HepG2 (cell line): ENCODE measurements around the gene KIF3A. TPM values are rescaled to one million over a fixed set of nuclear protein-coding genes. Genes with fewer than 3 reads are reported as not detected.

Experiments used
- EEA1 ChIP-seq: sonication (generic); formaldehyde crosslinking; IDR thresholded peaks from 2 replicates; pipeline ENCODE4 v1.5.1; 2020; ENCODE audit warnings: mild to moderate bottlenecking, missing genetic modification reagents, borderline replicate concordance
- KLF15 ChIP-seq: sonication (generic); formaldehyde crosslinking; IDR thresholded peaks from 2 replicates; pipeline ENCODE4 v1.8.1; 2023; ENCODE audit warnings: borderline replicate concordance, mild to moderate bottlenecking, inconsistent platforms, missing genetic modification reagents, mixed read lengths
- PHF5A ChIP-seq: IDR thresholded peaks from one replicate; pipeline ENCODE4 v1.6.1; 2018; ENCODE audit warnings: low read depth, missing genetic modification reagents; ENCODE audit not compliant: unreplicated experiment
- RARG ChIP-seq: sonication (generic); formaldehyde crosslinking; IDR thresholded peaks from 2 replicates; pipeline ENCODE4 v1.4.0; 2020; ENCODE audit warnings: low read depth, mild to moderate bottlenecking, missing genetic modification reagents
- RFX5 ChIP-seq: IDR thresholded peaks from 2 replicates; pipeline ENCODE4 v1.6.1; 2011; ENCODE audit warnings: low read depth, low read length, improper control_type of control experiment
- SMAD1 ChIP-seq: sonication (generic); formaldehyde crosslinking; IDR thresholded peaks from 2 replicates; pipeline ENCODE4 v1.4.0; 2020; ENCODE audit warnings: missing genetic modification reagents, low read depth, mild to moderate bottlenecking, borderline replicate concordance
- ZBTB7A ChIP-seq: sonication (generic); formaldehyde crosslinking; IDR thresholded peaks from 2 replicates; pipeline ENCODE4 v1.8.0; 2022; ENCODE audit warnings: mild to moderate bottlenecking, missing genetic modification reagents
- ZNF251 ChIP-seq: sonication (generic); formaldehyde crosslinking; IDR thresholded peaks from 2 replicates; pipeline ENCODE4 v1.9.0; 2021; ENCODE audit warnings: mild to moderate bottlenecking, missing genetic modification reagents
- polyA plus RNA-seq, 8 experiments: library from polyadenylated mRNA; depleted of rRNA in 3 of 8; stranded (reverse) in 7 of 8; unstranded in 1 of 8; fragments of >200 nt; fragmentation: Illumina TruSeq in 4 of 8; extraction: Trizol in 4 of 8; gene quantifications; 2 replicates each; pipeline versions ENCODE4 v1.2.1 to v1.2.3, GENCODE V29; 2011 to 2016; ENCODE audit warnings: low read depth in 4 of 8, missing spikeins in 1 of 8, mixed read lengths in 1 of 8; ENCODE audit not compliant: insufficient read depth in 1 of 8
- total RNA-seq, 5 experiments: library from RNA; depleted of rRNA; stranded (reverse); fragments of >200 nt; fragmentation: Illumina TruSeq; extraction: Trizol; gene quantifications; 2 replicates each; pipeline ENCODE4 v1.2.3, GENCODE V29; 2016; ENCODE audit warnings: low read depth in 1 of 5
- TF ChIP-seq, protein P1 (sequence below): IDR thresholded peaks from 2 replicates; pipeline ENCODE4 v1.6.1; 2016; ENCODE audit warnings: low read depth, control low read depth
- TF ChIP-seq, protein P2 (sequence below): sonication (generic); formaldehyde crosslinking; IDR thresholded peaks from 2 replicates; pipeline ENCODE4 v1.8.0; 2022; ENCODE audit warnings: missing genetic modification reagents, mild to moderate bottlenecking, inconsistent platforms, borderline replicate concordance
- TF ChIP-seq, protein P3 (sequence below): IDR thresholded peaks from 2 replicates; pipeline ENCODE4 v1.6.1; 2016; ENCODE audit warnings: missing genetic modification reagents, missing compliant biosample characterization
- TF ChIP-seq, protein P4 (sequence below): sonication (generic); formaldehyde crosslinking; IDR thresholded peaks from 2 replicates; pipeline ENCODE4 v1.4.0; 2020; ENCODE audit warnings: missing genetic modification reagents, mild to moderate bottlenecking, borderline replicate concordance
- TF ChIP-seq, protein P5 (sequence below): sonication (generic); formaldehyde crosslinking; IDR thresholded peaks from 2 replicates; pipeline ENCODE4 v1.4.0; 2020; ENCODE audit warnings: missing genetic modification reagents, borderline replicate concordance
- TF ChIP-seq, protein P6 (sequence below): sonication (generic); formaldehyde crosslinking; IDR thresholded peaks from 2 replicates; pipeline ENCODE4 v1.4.0; 2020; ENCODE audit warnings: missing genetic modification reagents

KIF3A gene
- total and polyA plus RNA-seq, 2 of the 13 experiments (the other 11 are each of a cell fraction or from before 2014, with no cell fraction given), result 2.3 to 8.4 TPM

DNA sequence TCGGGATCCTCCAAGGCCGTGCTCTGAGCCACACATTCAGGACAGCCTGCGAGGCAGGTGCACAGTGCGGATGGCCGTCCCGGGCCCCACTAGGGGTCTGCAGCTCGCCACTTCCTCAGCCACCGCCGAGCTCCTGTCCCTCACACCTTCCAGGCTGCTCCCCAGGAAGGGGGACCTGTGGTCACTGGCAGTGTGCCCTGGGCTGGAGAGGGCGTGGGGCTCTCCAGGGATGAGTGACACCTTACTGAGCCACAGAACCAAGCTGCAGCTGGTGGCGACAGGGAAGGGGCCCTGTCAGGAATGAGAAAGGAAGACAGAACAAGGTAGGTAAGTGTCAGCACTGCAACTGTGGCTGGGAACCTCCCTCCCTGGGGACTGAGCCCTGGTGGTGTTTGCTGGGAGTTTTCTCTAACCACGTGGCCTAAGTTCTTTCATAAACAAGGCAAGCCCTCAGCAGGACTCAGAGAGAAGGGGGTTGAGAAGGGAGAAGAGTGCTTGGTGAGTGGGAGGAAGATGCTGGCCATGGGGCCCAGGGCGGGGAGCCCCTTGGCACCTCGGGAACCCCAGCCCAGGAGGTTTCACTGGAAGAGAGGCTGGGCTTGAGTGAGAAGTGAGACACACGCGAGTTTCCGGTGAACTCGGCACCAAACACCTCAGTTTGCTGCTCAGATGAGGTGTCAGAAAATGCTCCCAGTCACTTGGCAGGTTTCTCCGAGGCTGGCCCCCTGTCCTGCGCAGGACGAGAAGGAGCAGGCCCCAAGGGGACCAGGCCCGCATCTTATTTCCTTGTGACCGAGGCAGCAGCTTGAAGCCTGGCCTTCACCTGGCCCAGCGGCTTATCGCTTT is 74.2 kb downstream of the KIF3A start (continued):
- TF ChIP-seq SMAD1 (no peak), ZNF251 (CRISPR knock-in tag) (no peak), RFX5 (no peak), PHF5A (CRISPR knock-in tag) (no peak), EEA1 (no peak), RARG (CRISPR knock-in tag) (no peak), ZBTB7A (CRISPR knock-in tag) (no peak), KLF15 (CRISPR knock-in tag) (no peak)
- TF ChIP-seq, protein P1, sequence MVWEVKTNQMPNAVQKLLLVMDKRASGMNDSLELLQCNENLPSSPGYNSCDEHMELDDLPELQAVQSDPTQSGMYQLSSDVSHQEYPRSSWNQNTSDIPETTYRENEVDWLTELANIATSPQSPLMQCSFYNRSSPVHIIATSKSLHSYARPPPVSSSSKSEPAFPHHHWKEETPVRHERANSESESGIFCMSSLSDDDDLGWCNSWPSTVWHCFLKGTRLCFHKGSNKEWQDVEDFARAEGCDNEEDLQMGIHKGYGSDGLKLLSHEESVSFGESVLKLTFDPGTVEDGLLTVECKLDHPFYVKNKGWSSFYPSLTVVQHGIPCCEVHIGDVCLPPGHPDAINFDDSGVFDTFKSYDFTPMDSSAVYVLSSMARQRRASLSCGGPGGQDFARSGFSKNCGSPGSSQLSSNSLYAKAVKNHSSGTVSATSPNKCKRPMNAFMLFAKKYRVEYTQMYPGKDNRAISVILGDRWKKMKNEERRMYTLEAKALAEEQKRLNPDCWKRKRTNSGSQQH (CRISPR knock-in tag), result no peak
- TF ChIP-seq, protein P2, sequence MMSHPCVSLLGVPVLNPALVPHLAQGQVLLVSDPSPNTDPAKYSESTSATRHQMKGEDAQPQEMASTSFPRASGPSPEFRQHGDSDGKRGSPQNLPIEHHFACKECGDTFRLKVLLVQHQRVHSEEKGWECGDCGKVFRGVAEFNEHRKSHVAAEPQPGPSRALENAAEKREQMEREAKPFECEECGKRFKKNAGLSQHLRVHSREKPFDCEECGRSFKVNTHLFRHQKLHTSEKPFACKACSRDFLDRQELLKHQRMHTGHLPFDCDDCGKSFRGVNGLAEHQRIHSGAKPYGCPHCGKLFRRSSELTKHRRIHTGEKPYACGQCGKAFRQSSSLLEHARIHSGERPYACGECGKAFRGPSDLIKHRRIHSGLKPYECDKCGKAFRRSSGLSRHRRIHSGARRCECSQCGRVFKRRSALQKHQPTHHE (CRISPR knock-in tag), result no peak
- TF ChIP-seq, protein P3, sequence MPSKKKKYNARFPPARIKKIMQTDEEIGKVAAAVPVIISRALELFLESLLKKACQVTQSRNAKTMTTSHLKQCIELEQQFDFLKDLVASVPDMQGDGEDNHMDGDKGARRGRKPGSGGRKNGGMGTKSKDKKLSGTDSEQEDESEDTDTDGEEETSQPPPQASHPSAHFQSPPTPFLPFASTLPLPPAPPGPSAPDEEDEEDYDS (CRISPR knock-in tag), result 0 out of 2 replicates have a peak, but pooled peaks have one; percentile 36
- TF ChIP-seq, protein P4, sequence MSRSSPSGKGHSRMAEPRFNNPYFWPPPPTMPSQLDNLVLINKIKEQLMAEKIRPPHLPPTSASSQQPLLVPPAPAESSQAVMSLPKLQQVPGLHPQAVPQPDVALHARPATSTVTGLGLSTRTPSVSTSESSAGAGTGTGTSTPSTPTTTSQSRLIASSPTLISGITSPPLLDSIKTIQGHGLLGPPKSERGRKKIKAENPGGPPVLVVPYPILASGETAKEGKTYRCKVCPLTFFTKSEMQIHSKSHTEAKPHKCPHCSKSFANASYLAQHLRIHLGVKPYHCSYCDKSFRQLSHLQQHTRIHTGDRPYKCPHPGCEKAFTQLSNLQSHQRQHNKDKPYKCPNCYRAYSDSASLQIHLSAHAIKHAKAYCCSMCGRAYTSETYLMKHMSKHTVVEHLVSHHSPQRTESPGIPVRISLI (CRISPR knock-in tag), result no peak
- TF ChIP-seq, protein P5, sequence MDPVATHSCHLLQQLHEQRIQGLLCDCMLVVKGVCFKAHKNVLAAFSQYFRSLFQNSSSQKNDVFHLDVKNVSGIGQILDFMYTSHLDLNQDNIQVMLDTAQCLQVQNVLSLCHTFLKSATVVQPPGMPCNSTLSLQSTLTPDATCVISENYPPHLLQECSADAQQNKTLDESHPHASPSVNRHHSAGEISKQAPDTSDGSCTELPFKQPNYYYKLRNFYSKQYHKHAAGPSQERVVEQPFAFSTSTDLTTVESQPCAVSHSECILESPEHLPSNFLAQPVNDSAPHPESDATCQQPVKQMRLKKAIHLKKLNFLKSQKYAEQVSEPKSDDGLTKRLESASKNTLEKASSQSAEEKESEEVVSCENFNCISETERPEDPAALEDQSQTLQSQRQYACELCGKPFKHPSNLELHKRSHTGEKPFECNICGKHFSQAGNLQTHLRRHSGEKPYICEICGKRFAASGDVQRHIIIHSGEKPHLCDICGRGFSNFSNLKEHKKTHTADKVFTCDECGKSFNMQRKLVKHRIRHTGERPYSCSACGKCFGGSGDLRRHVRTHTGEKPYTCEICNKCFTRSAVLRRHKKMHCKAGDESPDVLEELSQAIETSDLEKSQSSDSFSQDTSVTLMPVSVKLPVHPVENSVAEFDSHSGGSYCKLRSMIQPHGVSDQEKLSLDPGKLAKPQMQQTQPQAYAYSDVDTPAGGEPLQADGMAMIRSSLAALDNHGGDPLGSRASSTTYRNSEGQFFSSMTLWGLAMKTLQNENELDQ, result no peak
- TF ChIP-seq, protein P6, sequence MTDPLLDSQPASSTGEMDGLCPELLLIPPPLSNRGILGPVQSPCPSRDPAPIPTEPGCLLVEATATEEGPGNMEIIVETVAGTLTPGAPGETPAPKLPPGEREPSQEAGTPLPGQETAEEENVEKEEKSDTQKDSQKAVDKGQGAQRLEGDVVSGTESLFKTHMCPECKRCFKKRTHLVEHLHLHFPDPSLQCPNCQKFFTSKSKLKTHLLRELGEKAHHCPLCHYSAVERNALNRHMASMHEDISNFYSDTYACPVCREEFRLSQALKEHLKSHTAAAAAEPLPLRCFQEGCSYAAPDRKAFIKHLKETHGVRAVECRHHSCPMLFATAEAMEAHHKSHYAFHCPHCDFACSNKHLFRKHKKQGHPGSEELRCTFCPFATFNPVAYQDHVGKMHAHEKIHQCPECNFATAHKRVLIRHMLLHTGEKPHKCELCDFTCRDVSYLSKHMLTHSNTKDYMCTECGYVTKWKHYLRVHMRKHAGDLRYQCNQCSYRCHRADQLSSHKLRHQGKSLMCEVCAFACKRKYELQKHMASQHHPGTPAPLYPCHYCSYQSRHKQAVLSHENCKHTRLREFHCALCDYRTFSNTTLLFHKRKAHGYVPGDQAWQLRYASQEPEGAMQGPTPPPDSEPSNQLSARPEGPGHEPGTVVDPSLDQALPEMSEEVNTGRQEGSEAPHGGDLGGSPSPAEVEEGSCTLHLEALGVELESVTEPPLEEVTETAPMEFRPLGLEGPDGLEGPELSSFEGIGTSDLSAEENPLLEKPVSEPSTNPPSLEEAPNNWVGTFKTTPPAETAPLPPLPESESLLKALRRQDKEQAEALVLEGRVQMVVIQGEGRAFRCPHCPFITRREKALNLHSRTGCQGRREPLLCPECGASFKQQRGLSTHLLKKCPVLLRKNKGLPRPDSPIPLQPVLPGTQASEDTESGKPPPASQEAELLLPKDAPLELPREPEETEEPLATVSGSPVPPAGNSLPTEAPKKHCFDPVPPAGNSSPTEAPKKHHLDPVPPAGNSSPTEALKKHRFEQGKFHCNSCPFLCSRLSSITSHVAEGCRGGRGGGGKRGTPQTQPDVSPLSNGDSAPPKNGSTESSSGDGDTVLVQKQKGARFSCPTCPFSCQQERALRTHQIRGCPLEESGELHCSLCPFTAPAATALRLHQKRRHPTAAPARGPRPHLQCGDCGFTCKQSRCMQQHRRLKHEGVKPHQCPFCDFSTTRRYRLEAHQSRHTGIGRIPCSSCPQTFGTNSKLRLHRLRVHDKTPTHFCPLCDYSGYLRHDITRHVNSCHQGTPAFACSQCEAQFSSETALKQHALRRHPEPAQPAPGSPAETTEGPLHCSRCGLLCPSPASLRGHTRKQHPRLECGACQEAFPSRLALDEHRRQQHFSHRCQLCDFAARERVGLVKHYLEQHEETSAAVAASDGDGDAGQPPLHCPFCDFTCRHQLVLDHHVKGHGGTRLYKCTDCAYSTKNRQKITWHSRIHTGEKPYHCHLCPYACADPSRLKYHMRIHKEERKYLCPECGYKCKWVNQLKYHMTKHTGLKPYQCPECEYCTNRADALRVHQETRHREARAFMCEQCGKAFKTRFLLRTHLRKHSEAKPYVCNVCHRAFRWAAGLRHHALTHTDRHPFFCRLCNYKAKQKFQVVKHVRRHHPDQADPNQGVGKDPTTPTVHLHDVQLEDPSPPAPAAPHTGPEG, result no peak
